Activated CD4-positive, CD25-positive, alpha-beta regulatory T cell (primary cell): ENCODE measurements around the gene APH1B.

Experiments
- DNase-seq, 4 experiments: peaks; one replicate each; lab custom pipeline; 2025; lab: John Stamatoyannopoulos, UW

The APH1B gene

DNA sequence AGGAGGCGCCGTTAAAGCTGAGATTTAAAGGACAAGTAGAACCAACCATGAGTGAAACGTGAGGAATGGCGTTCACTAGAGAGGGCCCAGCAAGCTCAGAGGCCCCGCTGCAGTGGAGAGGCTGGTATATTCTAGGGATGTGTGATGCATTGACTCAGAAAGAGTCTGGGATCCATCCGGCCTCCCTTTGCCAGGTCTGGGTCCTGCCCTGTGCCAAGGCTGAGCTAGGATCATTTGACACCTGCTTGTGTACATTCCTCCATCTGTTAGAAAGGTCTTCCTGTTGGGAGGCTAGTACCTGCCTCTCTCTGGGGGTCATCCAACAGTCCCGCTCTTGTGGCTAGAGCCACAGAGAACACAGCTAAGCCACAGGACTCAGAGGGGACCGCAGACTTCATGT, 75.9 kb downstream of the APH1B start:
- DNase-seq = no peak

- DNase-seq = no peak
Measured at GRCh38 chr15:63353887-63354286, 76.5 kb downstream of the APH1B start.

DNA sequence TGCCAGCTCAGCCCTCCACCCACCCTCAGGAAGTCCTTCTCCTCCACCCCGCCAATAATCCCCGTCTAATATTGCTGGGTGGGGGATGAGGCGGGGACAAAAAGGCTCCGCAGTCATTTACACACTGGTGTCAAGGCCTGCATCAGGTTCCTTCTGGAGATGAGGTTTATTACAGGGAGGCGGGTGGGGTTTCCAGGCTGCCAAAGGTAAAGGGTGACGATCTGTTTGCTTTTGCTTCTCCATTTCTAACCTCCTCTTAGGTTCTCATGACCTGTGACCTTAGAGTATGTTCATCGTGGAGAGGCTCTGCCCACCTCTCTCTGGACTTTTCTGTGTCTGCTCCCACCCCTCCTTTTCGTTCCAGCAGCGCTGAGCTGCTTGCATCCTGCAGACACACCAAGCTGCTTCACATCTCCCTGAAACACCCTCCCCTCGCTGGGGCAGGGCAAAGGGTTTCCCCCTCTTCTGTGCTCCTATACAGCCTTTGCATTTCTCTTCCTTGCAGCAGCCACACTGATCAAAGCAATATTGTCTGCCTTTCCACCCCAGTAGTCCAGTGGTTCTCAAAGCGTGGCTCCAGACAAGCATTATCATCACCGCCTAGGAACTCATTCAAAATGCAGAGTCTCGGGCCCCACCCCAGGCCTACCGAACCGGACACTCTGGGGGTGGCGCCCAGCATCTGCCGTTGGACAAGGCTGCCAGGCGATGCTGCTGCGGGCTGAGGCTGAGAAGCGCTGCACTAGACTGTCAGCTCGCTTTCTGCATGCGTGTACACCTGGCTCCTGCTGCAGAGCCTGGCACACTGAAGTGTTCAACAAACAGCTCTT, 77.6 kb downstream of the APH1B start:
- DNase-seq = no peak

- DNase-seq = no peak
Measured at GRCh38 chr15:63357061-63357460, 79.7 kb downstream of the APH1B start.

DNA sequence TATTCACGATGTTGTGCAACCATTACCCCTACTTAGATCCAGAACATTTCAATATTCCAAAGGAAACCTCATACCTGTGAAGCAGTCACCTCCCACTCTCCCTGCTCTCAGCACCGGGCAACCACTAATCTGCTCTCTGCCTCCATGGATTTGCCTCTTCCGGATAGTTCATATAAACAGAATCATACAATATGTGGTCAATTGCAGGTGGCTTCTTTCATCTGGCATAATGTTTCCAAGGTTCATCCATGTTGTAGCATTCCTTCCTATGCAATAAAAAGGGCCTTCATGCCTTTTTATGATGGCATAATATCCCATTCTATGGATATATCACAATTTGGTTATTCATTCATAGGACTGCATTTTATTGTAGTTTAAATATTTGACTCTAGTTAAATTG, 80.3 kb downstream of the APH1B start:
- DNase-seq = no peak

DNA sequence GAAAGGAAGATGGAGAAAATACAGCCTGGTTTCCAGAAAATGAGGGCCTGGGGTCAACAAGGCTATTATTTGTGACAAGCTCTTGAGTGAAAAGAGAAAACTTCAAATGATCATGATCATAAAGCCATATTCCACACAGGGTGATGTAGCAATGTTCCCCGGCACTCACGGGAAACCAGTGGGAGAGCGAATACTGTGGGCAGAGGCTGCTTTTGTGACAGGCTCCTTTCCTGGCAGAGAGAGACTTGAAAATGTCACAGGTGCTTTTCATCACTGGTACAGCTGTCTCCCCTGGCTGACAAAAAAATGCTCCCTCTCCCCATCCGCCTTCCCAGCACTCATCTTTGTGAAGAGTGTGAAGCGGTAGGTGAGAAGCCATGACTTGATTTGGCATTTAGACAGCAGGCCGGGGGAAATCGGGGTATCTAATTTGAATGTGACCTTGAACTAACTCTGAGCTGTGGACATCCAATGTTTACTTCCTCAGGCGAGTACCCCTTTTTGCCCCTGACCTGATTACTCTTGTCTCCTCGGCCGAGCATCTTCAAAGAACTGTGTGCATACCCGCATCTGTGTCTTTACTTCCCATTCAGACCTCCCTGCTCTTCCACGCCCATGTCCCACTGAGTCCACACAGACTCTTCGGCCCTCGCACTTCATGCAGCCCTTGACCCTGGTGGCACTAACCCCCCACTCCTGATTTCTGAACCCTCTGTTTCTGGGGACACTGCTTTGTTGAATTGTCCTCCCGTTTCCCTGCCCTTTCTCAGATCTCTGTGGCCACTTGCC, 81.0 kb downstream of the APH1B start:
- no peak for DNase-seq
